Cardiac septum (tissue), 1 donor: Measurements from ENCODE around the gene KLF9. TPM values are rescaled to one million over a fixed set of nuclear protein-coding genes. Genes with fewer than 3 reads are reported as not detected.
A peak's percentile ranks its signal among the peaks of the same experiment; 100 is the strongest.

Experiments
- DNase-seq: peaks from one replicate; pipeline ENCODE4 v3.0.0-alpha.2; 2020; ENCODE audit warnings: low spot score
- intact Hi-C: fragments of 100-400 bp; cut with DNase I; formaldehyde crosslinking; loops from one replicate; pipeline ENCODE4 v1.14.0; 2022
- long read RNA-seq: library from polyadenylated mRNA; unstranded; transcript quantifications from one replicate; pipeline ENCODE4 v2.0.0, GENCODE V29; 2021
- total RNA-seq: library from RNA; stranded (reverse); fragmentation: NEBNext Ultra II Directional; extraction: Animal tissue kit (Norgen Biotek cat#: 25700); gene quantifications from one replicate; pipeline ENCODE4 v1.2.1, GENCODE V29; 2021
- donor health status: DM: no; HTN: no; CAD: no.

KLF9 gene
- total RNA-seq: 19.0 TPM
- long read RNA-seq, full-length matches to known transcripts: 1 of 3 reads
- long read RNA-seq, partial matches to known transcripts: 0 of 3 reads
- long read RNA-seq, other reads (novel, unspliced or antisense): 2 of 3 reads

GRCh38 chr9:70413799-70414775 lies at the start of gene KLF9:
Gene KLF9, minus strand, starts transcription at chr9:70414657. Its CDS starts 1,294 bp downstream, at chr9:70413363.
- intact Hi-C loops: loop anchor here (1.0 to 2.0 kb wide), 2 partner anchors 66 to 175 kb away; no protein-coding TSS in a partner anchor
- peak; percentile 96 for DNase-seq

- intact Hi-C loops: no loop called here
Observed at GRCh38 chr9:70463877-70464276, 49.4 kb upstream of the KLF9 start.

DNA sequence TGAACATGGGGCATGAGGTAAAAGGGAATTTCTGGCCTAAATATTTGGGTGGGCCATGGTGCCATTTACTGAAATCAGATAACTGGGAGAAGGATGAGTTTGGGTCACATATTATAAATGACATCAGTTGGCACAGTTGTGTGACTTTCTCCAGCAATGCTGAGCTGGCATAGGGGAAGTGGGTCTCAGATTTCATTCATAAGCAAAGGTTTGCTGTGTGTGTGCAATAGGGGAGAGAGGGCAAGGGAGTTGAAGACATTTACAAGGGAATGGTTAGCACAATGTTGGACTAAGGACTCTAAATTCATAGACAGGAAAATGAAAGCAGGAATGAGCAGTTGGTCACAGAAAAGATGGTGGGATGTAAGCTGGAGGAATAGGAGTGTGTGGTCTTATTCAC lies 47.8 kb upstream of the KLF9 start:
- no peak for DNase-seq
- intact Hi-C loops: no loop called here

More at GRCh38 chr9:70463877-70464276, 49.4 kb upstream of the KLF9 start:
- DNase-seq: no peak

DNA sequence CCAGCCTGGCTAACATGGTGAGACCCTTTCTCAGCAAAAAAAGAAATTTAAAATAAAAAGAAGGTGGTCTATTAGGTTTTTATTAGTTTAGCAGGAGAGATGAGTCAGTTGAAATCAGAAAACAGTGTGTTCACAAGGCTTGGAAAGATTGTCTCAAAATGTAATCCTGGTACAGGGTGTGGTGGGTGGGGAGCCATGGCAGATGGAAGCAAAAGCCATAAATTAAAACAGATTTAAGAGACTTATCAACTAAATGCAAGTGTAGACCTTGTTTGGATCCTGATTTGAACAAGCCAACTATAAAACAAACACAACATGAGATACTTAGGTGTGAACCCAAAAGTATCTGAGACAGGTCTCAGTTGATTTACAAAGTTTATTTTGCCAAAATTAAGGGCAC lies 42.8 kb upstream of the KLF9 start:
- intact Hi-C loops: no loop called here
- no peak for DNase-seq

DNA sequence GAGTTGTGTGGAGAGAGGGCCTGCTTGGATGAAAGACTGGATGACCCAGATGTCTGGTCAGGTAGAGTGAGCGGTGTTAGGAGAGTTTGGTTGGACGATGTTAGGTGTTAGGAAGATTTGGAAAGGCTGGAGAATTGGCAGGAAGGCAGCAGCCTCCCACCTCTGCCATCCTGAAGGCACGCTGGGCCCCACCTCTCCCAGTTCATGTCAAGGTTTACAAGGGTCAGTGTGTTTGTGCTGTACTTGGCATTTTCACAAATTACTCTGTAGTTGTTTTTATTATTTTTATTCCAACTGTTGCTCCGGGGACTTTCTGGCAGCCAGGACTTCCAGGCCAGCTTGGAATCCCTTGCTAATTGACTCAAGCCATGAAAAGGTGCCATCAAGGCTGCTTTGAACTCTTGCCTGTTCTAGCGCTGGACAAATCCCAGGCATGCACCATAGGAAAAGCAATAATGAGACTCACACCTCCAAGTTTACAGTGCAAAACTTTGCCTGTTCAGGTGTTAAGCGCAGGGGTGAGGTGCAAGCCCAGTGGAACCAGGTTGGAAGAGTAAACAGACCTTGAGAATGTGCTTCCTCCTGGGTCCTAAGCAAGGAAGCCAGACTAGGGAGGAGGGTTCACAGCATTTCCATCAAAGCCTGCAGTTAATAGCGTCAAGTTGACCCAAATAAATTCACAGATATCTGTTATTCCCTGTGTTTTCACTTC lies 41.7 kb upstream of the KLF9 start:
- intact Hi-C loops: no loop called here
- no peak for DNase-seq

DNA sequence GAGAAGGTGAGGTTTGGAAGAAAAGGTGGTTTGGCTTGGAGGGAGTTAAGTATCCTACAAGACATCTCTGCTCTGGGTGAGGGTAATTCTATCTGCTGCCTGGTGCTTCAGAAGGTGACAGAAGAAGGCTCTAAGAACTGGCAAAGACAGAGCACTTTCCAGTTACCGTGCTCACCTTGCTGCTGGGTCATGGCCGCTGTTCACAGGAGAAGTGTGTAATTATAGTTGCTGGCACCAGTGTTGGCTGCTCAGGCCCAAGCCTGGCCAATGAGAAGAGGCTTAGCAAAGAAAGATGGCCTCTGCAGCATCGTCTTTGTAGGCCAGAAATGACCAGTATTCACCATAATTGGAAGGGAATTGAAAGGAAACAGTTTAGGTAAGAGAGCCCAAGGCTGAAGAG lies 37.9 kb upstream of the KLF9 start:
- intact Hi-C loops: no loop called here
- DNase-seq: no peak

DNA sequence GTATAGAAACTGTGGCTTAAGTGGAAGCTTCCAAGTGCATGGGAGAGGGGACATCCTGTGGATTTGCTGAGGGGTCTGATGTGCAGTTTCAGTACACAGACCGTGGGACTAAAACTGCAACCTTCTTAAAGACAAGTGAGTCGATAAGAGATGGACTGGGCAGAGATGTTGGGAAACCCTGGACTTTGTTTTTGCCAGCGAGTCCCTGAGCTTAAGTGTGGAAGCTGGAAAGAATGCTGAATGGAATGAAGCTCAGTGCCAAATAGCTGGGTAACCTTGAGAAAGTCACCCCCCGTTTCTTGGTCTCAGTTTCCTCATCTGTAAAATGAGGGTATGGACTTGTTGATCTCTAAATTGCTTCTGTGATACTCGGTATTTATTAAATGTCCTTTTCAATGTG lies 37.3 kb upstream of the KLF9 start:
- intact Hi-C loops: no loop called here

DNA sequence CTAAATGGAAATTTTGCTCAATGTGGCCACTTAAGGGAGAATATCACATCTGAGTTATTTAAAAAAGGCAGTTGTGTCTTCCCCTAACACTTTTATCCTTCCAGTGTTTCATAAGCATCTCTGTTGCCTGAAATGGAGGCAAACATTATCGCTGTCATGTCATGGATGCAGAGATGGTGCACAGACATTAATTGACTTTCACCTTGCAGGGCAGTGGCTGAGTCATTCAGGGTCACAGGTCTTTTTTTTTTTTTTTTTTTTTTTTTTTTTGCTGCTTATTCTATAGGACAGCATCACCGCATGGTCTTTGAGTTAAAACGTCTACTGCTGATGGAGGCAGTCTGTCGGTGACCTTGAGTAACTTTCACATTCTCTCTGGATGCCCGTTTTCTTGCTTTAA lies 36.3 kb upstream of the KLF9 start:
- intact Hi-C loops: no loop called here
- DNase-seq: no peak

More for the DNA sequence above, 37.3 kb upstream of the KLF9 start:
- DNase-seq: no peak

GRCh38 chr9:70449461-70449860 lies 35.0 kb upstream of the KLF9 start:
- DNase-seq: no peak
- intact Hi-C loops: no loop called here

GRCh38 chr9:70448919-70449318 lies 34.5 kb upstream of the KLF9 start:
- DNase-seq: no peak
- intact Hi-C loops: no loop called here

- intact Hi-C loops: no loop called here
- no peak for DNase-seq
Observed at GRCh38 chr9:70444904-70445303, 30.4 kb upstream of the KLF9 start.

GRCh38 chr9:70442328-70442848 lies 27.9 kb upstream of the KLF9 start:
- DNase-seq: no peak
- intact Hi-C loops: no loop called here

DNA sequence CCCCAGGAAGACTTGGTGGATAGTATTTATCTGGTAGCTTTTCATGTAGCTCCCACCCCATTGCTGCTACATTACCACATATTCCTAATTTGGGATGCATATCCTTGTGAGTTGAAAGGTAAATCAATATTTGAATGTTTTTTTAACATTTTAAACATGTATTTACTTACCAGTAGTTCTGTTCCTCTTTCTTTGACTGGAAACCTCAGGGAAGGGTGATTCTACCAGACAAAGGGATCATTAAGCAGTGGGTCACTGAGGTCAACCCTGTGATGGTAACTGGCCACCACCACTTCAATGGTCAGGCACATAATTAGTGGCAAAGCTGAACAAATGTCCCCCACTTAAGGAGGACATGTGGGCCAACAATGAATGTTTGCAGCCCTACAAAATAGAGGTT lies 27.2 kb upstream of the KLF9 start:
- intact Hi-C loops: no loop called here
- DNase-seq: no peak

DNA sequence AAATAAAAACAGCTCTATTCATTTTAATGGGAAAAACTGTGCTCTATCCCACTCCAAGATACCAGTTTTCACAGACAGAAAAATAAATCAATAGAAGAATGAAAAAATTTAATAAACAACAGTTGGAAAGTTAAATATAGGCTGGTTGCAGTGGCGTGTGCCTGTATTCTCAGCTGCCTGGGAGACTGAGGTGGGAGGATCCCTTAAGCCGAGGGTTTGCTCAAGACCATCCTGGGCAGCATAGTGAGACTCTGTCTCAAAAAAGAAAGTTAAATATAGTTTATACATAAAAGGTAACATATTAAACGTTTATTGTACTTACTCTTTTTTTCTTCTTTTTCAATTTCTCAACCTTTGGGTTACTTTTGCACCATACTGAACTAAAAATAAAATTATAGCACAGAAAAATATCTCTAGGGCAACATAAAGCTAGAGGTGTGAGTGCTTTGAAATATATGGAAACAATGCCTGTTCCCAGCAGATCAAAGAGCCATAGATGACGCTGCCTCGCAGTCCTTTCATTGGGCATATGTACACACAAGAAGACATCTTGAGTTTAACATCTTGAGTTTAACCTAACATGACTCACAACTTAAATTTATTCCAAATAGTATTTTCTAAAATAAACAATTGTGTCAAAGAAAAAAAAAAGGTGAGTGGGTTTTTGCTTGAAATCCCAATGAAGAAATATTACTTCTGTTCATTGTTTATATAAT lies 25.7 kb upstream of the KLF9 start:
- DNase-seq: no peak
- intact Hi-C loops: no loop called here

DNA sequence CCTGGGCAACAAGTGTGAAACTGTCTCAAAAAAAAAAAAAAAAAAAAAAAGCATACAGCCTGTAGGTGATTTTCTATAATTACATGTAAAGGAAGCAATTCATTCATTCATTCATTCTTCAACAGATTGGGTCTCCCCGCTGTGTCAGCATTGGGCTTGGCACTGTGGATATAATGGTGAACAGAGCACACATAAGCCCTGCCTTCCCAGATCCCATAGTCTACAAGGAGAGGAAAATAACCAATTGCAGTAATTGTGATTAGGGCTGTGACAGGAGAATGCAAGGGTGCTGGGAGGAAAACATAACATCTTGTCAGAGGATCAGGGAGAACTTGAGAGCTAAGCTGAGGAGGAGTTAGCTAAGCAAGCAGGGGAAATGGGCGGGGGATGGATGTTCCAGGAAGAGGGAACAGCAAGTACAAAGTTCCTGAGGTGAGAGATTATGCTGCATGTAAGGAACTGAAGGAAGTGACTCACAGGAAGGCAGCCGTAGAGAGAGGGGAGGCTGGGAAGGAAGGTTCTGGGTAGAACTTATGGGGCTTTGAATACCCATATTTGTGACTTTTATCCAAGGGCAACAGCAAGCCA lies 24.0 kb upstream of the KLF9 start:
- intact Hi-C loops: no loop called here
- DNase-seq: peak; percentile 86

GRCh38 chr9:70435948-70436347 lies 21.5 kb upstream of the KLF9 start:
- intact Hi-C loops: no loop called here
- DNase-seq: no peak

- no peak for DNase-seq
- intact Hi-C loops: no loop called here
Observed at GRCh38 chr9:70429899-70430298, 15.4 kb upstream of the KLF9 start.

DNA sequence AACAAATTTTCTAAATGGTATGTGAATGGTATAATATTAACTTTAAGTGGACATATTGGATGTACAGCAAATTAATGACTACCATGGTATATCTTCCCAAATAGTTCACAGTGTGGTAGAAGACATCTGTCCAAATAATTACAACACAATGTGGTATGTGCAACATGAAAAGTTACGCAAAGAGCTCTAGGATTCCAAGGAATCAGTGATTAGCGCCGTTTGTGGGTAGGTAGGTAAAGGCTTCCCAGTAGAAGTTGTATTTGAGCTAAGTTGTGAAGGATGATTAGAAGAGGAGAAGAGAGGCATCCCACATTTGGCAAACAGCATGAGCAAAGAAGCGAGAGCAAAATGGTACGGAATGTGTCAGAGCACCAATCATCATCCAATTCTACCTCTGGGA lies 14.3 kb upstream of the KLF9 start:
- intact Hi-C loops: no loop called here
- no peak for DNase-seq
